Glomerular endothelial cell (primary cell): ENCODE data around the gene IL13RA1. TPM values are rescaled to one million over a fixed set of nuclear protein-coding genes. Genes with fewer than 3 reads are reported as not detected.
A peak's percentile ranks its signal among the peaks of the same experiment; 100 is the strongest.
"Not testable (repeated sequence)": the region's sequence is repeated elsewhere in the genome, so short reads cannot be mapped to it uniquely, and the experiment has no call there.

Source experiments
- DNase-seq: peaks from one replicate; pipeline ENCODE4 v3.0.0-alpha.2; 2011; ENCODE audit warnings: low read depth, low spot score; ENCODE audit errors: extremely low read depth
- total RNA-seq: library from RNA; depleted of rRNA; stranded (reverse); fragments of >200 nt; gene quantifications from 2 replicates; pipeline ENCODE4 v1.2.3, GENCODE V29; 2015

Gene IL13RA1
- total RNA-seq, 1 donor from 2014 or later, result 78.1 TPM

GRCh38 chrX:118727686-118728339 lies 407 bp downstream of the IL13RA1 start:
- DNase-seq, result no peak

GRCh38 chrX:118729042-118729652 lies 1.7 kb downstream of the IL13RA1 start:
- DNase-seq, result no peak

GRCh38 chrX:118730500-118731247 lies 3.3 kb downstream of the IL13RA1 start:
- no peak for DNase-seq

GRCh38 chrX:118732551-118732950 lies 5.1 kb downstream of the IL13RA1 start:
- DNase-seq, result not testable (repeated sequence)

GRCh38 chrX:118734909-118735308 lies 7.5 kb downstream of the IL13RA1 start:
- no peak for DNase-seq

- no peak for DNase-seq
Measured at GRCh38 chrX:118736394-118737010, 9.1 kb downstream of the IL13RA1 start.

- no peak for DNase-seq
Measured at GRCh38 chrX:118739577-118739976, 12.2 kb downstream of the IL13RA1 start.

- DNase-seq, result no peak
Measured at GRCh38 chrX:118740276-118740889, 13.0 kb downstream of the IL13RA1 start.

- no peak for DNase-seq
Measured at GRCh38 chrX:118742176-118742575, 14.8 kb downstream of the IL13RA1 start.

GRCh38 chrX:118745570-118745969 lies 18.2 kb downstream of the IL13RA1 start:
- DNase-seq, result no peak

GRCh38 chrX:118751950-118752783 lies 24.8 kb downstream of the IL13RA1 start:
- peak; percentile 33 for DNase-seq

GRCh38 chrX:118755633-118756032 lies 28.2 kb downstream of the IL13RA1 start:
- DNase-seq, result no peak

GRCh38 chrX:118756101-118756500 lies 28.7 kb downstream of the IL13RA1 start:
- no peak for DNase-seq

- DNase-seq, result no peak
Measured at GRCh38 chrX:118758511-118758910, 31.1 kb downstream of the IL13RA1 start.

- no peak for DNase-seq
Measured at GRCh38 chrX:118760025-118760424, 32.6 kb downstream of the IL13RA1 start.

- no peak for DNase-seq
Measured at GRCh38 chrX:118761939-118762707, 34.7 kb downstream of the IL13RA1 start.

GRCh38 chrX:118763489-118763888 lies 36.1 kb downstream of the IL13RA1 start:
- DNase-seq, result no peak

- DNase-seq, result no peak
Measured at GRCh38 chrX:118764122-118764521, 36.7 kb downstream of the IL13RA1 start.

GRCh38 chrX:118770133-118770760 lies 42.8 kb downstream of the IL13RA1 start:
- DNase-seq, result no peak
